Measurements from ENCODE around the gene SIAH2. TPM values are rescaled to one million over a fixed set of nuclear protein-coding genes. Genes with fewer than 3 reads are reported as not detected.
A peak's percentile ranks its signal among the peaks of the same experiment; 100 is the strongest.

The SIAH2 gene
- total and polyA plus RNA-seq, 9 of the 15 experiments (the other 6 are each of a cell fraction or from before 2014, with no cell fraction given) = 4.8 to 39.0 (median 29.9) TPM

DNA sequence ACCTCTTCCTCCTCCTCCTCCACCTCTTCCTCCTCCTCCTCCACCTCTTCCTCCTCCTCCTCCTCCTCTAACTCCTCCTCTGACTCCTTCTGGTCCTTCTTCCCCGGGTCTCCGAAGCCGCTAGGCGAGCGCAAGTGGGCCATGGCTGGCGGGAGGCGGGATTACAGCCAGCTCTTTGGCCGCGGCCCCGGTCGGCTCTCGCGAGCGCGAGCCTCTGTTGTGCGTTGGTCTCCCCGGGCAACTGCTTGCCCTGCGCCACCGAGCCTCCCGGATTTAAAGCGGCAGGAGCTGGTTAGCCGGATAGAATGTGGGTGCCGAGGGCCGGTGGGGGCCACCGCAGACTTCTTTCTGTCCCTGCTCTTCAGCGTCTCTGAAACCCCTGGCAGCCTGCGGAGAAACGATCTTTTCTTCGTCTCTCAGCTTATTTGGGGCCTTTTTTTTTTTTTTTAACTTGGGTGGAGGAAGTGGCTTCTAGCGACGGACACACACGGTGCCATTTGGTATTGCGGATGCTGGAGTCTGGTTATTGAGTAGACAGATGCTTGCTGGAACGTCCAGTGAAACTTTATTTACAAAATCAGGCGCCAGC lies 59.1 kb downstream of the SIAH2 start, which contains the start of gene ERICH6 (continued):
- TF ChIP-seq DNMT1 (IDR thresholded peaks at IDR 0.05) = no peak
- TF ChIP-seq, protein P1, sequence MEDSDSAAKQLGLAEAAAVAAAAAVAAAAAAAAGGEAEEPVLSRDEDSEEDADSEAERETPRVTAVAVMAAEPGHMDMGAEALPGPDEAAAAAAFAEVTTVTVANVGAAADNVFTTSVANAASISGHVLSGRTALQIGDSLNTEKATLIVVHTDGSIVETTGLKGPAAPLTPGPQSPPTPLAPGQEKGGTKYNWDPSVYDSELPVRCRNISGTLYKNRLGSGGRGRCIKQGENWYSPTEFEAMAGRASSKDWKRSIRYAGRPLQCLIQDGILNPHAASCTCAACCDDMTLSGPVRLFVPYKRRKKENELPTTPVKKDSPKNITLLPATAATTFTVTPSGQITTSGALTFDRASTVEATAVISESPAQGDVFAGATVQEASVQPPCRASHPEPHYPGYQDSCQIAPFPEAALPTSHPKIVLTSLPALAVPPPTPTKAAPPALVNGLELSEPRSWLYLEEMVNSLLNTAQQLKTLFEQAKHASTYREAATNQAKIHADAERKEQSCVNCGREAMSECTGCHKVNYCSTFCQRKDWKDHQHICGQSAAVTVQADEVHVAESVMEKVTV (CRISPR knock-in tag; IDR thresholded peaks at IDR 0.05) = no peak
- no peak for TF ChIP-seq TAF9B (IDR thresholded peaks at IDR 0.05; ENCODE audit: partially characterized antibody)
- no peak; the same call in none of the 2 replicates for TF ChIP-seq EGR1 (conservative IDR thresholded peaks at IDR 0.05)
- TF ChIP-seq PHF20 (IDR thresholded peaks at IDR 0.05; ENCODE audit: partially characterized antibody) = no peak
- TF ChIP-seq CEBPG (CRISPR knock-in tag; IDR thresholded peaks at IDR 0.05) = no peak
- TF ChIP-seq CEBPG (tag; conservative IDR thresholded peaks at IDR 0.05 in 1 of 2, IDR thresholded peaks at IDR 0.05 in 1 of 2) = no peak
- no peak for TF ChIP-seq SIN3A (IDR thresholded peaks at IDR 0.05; ENCODE audit: borderline replicate concordance in 2 of 2, control insufficient read depth in 1 of 2, low read depth in 2 of 2, low read length in 2 of 2)
- no peak for TF ChIP-seq TEAD2 (tag; IDR thresholded peaks at IDR 0.05)
- TF ChIP-seq, protein P2, sequence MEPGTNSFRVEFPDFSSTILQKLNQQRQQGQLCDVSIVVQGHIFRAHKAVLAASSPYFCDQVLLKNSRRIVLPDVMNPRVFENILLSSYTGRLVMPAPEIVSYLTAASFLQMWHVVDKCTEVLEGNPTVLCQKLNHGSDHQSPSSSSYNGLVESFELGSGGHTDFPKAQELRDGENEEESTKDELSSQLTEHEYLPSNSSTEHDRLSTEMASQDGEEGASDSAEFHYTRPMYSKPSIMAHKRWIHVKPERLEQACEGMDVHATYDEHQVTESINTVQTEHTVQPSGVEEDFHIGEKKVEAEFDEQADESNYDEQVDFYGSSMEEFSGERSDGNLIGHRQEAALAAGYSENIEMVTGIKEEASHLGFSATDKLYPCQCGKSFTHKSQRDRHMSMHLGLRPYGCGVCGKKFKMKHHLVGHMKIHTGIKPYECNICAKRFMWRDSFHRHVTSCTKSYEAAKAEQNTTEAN (CRISPR knock-in tag; IDR thresholded peaks at IDR 0.05) = no peak
- no peak for TF ChIP-seq ZNF146 (CRISPR knock-in tag; IDR thresholded peaks at IDR 0.05; ENCODE audit: unreplicated experiment)
- no peak for TF ChIP-seq CREM (IDR thresholded peaks at IDR 0.05; ENCODE audit: low read depth)
- TF ChIP-seq HIVEP1 (CRISPR knock-in tag; IDR thresholded peaks at IDR 0.05) = no peak
- TF ChIP-seq ZNF24 (IDR thresholded peaks at IDR 0.05) = no peak
- TF ChIP-seq GABPB1 (CRISPR knock-in tag; IDR thresholded peaks at IDR 0.05) = peak; percentile 58; the same call in 1 of the 2 replicates
- TF ChIP-seq, protein P3, sequence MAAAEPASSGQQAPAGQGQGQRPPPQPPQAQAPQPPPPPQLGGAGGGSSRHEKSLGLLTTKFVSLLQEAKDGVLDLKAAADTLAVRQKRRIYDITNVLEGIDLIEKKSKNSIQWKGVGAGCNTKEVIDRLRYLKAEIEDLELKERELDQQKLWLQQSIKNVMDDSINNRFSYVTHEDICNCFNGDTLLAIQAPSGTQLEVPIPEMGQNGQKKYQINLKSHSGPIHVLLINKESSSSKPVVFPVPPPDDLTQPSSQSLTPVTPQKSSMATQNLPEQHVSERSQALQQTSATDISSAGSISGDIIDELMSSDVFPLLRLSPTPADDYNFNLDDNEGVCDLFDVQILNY (CRISPR knock-in tag; IDR thresholded peaks at IDR 0.05) = no peak
- TF ChIP-seq MAFK (IDR thresholded peaks at IDR 0.05; ENCODE audit: low read length) = no peak
- TF ChIP-seq TEAD4 (IDR thresholded peaks at IDR 0.05; ENCODE audit: low read length) = no peak
- no peak for TF ChIP-seq TEAD4 (CRISPR knock-in tag; IDR thresholded peaks at IDR 0.05; ENCODE audit: borderline replicate concordance)
- TF ChIP-seq PTRF (tag; IDR thresholded peaks at IDR 0.05) = no peak
- TF ChIP-seq, protein P4, sequence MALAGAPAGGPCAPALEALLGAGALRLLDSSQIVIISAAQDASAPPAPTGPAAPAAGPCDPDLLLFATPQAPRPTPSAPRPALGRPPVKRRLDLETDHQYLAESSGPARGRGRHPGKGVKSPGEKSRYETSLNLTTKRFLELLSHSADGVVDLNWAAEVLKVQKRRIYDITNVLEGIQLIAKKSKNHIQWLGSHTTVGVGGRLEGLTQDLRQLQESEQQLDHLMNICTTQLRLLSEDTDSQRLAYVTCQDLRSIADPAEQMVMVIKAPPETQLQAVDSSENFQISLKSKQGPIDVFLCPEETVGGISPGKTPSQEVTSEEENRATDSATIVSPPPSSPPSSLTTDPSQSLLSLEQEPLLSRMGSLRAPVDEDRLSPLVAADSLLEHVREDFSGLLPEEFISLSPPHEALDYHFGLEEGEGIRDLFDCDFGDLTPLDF (CRISPR knock-in tag; IDR thresholded peaks at IDR 0.05) = no peak
- no peak for TF ChIP-seq NR2C1 (IDR thresholded peaks at IDR 0.05)
- TF ChIP-seq NR2C1 (tag; IDR thresholded peaks at IDR 0.05) = no peak
- no peak for TF ChIP-seq ZNF780A (CRISPR knock-in tag; IDR thresholded peaks at IDR 0.05)
- TF ChIP-seq SRSF9 (IDR thresholded peaks at IDR 0.05; ENCODE audit: borderline replicate concordance, low read depth, low read length) = no peak
- TF ChIP-seq CBX8 (IDR thresholded peaks at IDR 0.05; ENCODE audit: borderline replicate concordance, extremely low read depth, low read depth, low read length, poor library complexity, severe bottlenecking) = no peak
